ENCODE results near the gene ZBED1.
"Not testable (repeated sequence)": the region's sequence is repeated elsewhere in the genome, so short reads cannot be mapped to it uniquely, and the experiment has no call there.

ZBED1 gene

DNA sequence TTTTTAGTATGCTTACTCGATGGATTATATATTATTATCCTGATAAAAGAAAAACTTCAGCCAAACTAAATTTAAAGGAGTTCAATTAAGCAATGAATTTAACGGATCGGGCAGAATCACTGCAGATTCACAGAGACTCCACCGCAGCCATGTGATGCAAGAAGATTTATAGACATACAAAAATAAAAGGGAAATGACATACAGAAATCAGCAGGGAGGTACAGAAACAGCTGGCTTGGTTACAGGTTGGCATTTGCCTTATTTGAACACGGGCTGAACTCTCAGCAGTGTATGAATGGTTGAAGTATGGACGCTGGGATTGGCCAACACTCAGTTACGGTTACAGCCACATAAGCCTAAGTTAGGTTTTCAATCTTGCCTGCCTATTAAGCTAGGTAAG is 35.4 kb upstream of the ZBED1 start:
- TF ChIP-seq, protein P1, sequence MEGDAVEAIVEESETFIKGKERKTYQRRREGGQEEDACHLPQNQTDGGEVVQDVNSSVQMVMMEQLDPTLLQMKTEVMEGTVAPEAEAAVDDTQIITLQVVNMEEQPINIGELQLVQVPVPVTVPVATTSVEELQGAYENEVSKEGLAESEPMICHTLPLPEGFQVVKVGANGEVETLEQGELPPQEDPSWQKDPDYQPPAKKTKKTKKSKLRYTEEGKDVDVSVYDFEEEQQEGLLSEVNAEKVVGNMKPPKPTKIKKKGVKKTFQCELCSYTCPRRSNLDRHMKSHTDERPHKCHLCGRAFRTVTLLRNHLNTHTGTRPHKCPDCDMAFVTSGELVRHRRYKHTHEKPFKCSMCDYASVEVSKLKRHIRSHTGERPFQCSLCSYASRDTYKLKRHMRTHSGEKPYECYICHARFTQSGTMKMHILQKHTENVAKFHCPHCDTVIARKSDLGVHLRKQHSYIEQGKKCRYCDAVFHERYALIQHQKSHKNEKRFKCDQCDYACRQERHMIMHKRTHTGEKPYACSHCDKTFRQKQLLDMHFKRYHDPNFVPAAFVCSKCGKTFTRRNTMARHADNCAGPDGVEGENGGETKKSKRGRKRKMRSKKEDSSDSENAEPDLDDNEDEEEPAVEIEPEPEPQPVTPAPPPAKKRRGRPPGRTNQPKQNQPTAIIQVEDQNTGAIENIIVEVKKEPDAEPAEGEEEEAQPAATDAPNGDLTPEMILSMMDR (conservative IDR thresholded peaks at IDR 0.05; ENCODE audit: low read depth, low read length) = no peak
- no peak overlapping the region for H3K4me3 ChIP-seq (ENCODE audit: low read length)

DNA sequence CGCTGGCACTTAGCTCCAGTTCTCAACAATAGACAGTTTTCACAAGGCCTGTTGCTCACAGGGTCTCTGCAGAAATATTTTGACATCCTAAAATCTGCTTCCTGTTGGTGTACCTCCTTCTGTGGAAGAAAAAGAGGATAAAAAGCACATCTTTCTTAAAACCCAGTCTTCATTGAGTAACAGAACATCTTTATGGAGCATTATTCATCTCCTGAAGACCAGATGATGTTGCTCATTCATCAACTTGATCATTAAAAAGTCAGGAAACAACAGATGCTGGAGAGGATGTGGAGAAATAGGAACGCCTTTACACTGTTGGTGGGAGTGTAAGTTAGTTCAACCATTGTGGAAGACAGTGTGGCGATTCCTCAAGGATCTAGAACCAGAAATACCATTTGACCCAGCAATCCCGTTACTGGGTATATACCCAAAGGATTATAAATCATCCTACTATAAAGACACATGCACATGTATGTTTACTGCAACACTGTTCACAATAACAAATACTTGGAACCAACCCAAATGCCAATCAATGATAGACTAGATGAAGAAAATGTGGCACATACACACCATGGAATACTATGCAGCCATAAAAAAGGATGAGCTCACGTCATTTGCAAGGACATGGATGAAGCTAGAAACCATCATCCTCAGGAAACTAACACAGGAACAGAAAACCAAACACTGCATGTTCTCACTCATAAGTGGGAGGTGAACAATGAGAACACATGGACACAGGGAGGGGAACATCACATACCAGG is 33.7 kb upstream of the ZBED1 start:
- not testable (repeated sequence) for H3K4me3 ChIP-seq (ENCODE audit: low read length); DNase-seq (ENCODE audit: low read depth)

More for the DNA sequence above, 35.4 kb upstream of the ZBED1 start:
- DNase-seq (ENCODE audit: low read depth) = no peak

DNA sequence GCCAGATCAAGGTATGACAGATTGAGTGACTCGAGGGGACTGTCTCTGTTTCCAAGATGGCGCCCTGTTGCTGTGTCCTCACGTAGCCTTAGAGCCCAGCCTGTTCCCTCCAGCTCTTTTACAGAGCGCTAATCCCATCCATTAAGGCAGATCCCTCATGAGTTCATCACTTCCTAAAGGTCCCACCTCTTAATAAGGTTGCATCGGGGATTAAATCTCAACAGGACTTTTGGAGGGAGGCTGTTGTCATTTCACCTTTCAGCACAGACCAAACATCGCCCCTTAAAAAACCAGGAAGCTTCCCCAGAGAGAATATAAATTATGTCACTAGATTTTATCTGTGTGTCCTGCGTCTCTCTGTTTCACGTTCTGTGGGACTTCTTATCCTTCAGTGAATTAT is 32.6 kb upstream of the ZBED1 start:
- no peak overlapping the region for H3K4me3 ChIP-seq (ENCODE audit: low read length)
- no peak for DNase-seq (ENCODE audit: low read depth)
- TF ChIP-seq, protein P1 (conservative IDR thresholded peaks at IDR 0.05; ENCODE audit: low read depth, low read length) = no peak

GRCh38 chrX:2526390-2526789 is 25.6 kb upstream of the ZBED1 start:
- no peak for DNase-seq (ENCODE audit: low read depth)
- TF ChIP-seq, protein P1 (conservative IDR thresholded peaks at IDR 0.05; ENCODE audit: low read depth, low read length) = no peak
- H3K4me3 ChIP-seq (ENCODE audit: low read length) = no peak overlapping the region

- TF ChIP-seq, protein P1 (conservative IDR thresholded peaks at IDR 0.05; ENCODE audit: low read depth, low read length) = no peak
- no peak for DNase-seq (ENCODE audit: low read depth)
Observed at GRCh38 chrX:2523911-2524310, 23.1 kb upstream of the ZBED1 start.

DNA sequence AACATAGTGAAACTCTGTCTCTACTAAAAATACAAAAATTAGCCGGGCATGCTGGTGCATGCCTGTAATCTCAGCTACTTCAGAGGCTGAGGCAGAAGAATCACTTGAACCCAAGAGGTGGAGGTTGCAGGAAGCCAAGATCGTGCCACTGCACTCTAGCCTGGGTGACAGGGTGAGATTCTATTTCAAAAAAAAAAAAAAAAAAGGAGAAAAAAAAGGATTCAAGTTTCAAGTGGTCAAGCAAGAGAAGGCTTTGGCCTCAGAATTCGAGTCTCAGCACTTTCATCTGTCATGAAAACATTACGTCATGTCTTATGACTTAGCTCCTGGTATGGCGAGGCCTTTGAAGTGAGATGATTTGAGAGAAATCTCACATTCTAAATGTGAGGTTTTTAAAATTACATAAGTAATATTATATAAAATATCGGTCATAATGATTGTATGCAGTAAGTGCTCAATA is 21.2 kb upstream of the ZBED1 start:
- DNase-seq (ENCODE audit: low read depth) = no peak
- TF ChIP-seq, protein P1 (conservative IDR thresholded peaks at IDR 0.05; ENCODE audit: low read depth, low read length) = no peak
- no peak overlapping the region for H3K4me3 ChIP-seq (ENCODE audit: low read length)

More at GRCh38 chrX:2523911-2524310, 23.1 kb upstream of the ZBED1 start:
- H3K4me3 ChIP-seq (ENCODE audit: low read length) = no peak overlapping the region

GRCh38 chrX:2521092-2521926 is 20.5 kb upstream of the ZBED1 start:
- no peak for DNase-seq (ENCODE audit: low read depth)
- H3K4me3 ChIP-seq (ENCODE audit: low read length) = no peak overlapping the region
- TF ChIP-seq, protein P1 (conservative IDR thresholded peaks at IDR 0.05; ENCODE audit: low read depth, low read length) = no peak

All from retinal pigment epithelial cell (primary cell).